Adipocyte (in vitro differentiated cells): Measurements from ENCODE around the gene NEK1.
A peak's percentile ranks its signal among the peaks of the same experiment; 100 is the strongest.
"Not testable (repeated sequence)": the region's sequence is repeated elsewhere in the genome, so short reads cannot be mapped to it uniquely, and the experiment has no call there.

ENCODE experiments used
- DNase-seq: peaks from one replicate; pipeline ENCODE4 v3.0.0-alpha.2; 2015; ENCODE audit warnings: low read depth
- H3K27me3 ChIP-seq: replicated peaks from 2 replicates; pipeline ENCODE4 v1.7.0; 2013; ENCODE audit warnings: mild to moderate bottlenecking, low read length, moderate library complexity; ENCODE audit not compliant: control insufficient read depth, insufficient read depth
- H3K36me3 ChIP-seq: 2 replicates; pipeline ENCODE4 v1.7.0; 2013; ENCODE audit warnings: low read length, mild to moderate bottlenecking, moderate library complexity; ENCODE audit not compliant: control insufficient read depth, insufficient read depth, severe bottlenecking
- H3K4me1 ChIP-seq: 2 replicates; pipeline ENCODE4 v1.7.0; 2013; ENCODE audit warnings: mild to moderate bottlenecking, low read length, moderate library complexity; ENCODE audit not compliant: control insufficient read depth, insufficient read depth
- H3K4me3 ChIP-seq: 2 replicates; pipeline ENCODE4 v1.7.0; 2013; ENCODE audit warnings: mild to moderate bottlenecking, low read length, moderate library complexity
- H3K9ac ChIP-seq: 2 replicates; pipeline ENCODE4 v1.7.0; 2013; ENCODE audit warnings: mild to moderate bottlenecking, low read length, moderate library complexity
- H3K9me3 ChIP-seq: 2 replicates; pipeline ENCODE4 v1.7.0; 2013; ENCODE audit warnings: mild to moderate bottlenecking, low read length, moderate library complexity; ENCODE audit not compliant: control insufficient read depth

The NEK1 gene

DNA sequence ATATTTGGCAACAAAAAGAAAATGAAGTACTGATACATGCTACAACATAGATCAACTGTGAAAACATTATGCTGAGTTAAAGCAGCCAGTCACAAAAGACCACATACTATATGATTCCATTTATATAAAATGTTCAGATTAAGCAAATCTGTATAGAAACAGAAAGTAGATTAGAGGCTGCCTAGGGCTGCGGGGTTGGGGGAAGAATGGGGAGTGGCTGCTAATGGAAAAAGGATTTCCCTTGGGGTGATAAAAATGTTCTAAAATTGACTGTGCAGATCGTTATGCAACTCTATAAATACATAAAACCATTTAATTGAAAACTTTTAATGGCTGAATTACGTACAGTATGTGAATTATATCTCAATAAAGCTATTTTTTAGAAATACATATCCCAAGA lies 46.8 kb downstream of the NEK1 start:
- no peaks in the 10 kb centered on the region for H3K9me3 ChIP-seq

DNA sequence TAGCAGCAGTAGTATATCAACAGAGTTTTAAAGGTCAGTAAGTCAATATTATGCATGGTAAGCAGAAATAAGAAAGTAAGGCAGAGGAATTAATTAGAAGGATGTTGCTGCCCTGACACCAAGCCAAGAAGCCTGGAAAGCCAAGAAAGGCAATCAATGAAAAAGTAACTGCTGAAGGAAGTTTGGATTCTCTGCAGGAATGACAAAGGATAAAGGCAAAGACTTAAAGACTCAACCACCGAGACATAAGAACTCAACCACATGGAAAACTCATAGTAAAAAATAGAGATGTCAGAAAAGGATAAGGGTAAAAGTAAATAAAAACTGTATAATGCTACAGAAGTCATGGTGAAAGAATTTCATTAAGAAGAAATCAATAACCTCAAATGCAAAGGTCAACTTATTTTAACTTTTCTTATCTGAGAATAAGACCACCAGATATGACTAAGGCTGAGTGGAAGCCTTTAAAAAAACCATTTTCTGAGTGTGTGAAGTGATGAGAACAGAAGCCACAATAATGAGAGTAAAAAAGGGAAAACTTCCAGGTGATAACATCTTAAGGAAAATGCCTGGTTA lies 55.2 kb downstream of the NEK1 start:
- no peak for DNase-seq

More for the DNA sequence above, 46.8 kb downstream of the NEK1 start:
- Histone ChIP-seq H3K27me3 (no peaks in the 10 kb centered on the region), H3K36me3 (peaks cover 14% of the 10 kb centered on the region), H3K9ac (peak overlapping the region; percentile 68), H3K4me3 (peak overlapping the region; percentile 67), H3K4me1 (peaks cover 15% of the 10 kb centered on the region)
- DNase-seq = no peak

DNA sequence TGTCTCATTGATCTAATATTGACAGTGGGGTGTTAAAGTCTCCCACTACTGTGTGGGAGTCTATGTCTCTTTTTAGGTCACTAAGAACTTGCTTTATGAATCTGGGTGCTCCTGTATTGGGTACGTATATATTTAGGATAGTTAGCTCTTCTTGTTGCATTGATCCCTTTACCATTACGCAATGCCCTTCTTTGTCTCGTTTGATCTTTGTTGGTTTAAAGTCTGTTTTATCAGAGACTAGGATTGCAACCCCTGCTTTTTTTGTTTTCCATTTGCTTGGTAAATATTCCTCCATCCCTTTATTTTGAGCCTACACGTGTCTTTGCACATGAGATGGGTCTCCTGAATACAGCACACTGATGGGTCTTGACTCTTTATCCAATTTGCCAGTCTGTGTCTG lies 65.8 kb downstream of the NEK1 start:
- DNase-seq, H3K4me1 ChIP-seq, H3K27me3 ChIP-seq, H3K4me3 ChIP-seq, H3K9me3 ChIP-seq, H3K9ac ChIP-seq: not testable (repeated sequence)
- peaks cover 11% of the 10 kb centered on the region for H3K36me3 ChIP-seq

More for the DNA sequence above, 55.2 kb downstream of the NEK1 start:
- Histone ChIP-seq H3K9ac (no peak overlapping the region), H3K9me3 (peaks cover 6% of the 10 kb centered on the region), H3K4me3 (no peak overlapping the region), H3K27me3 (no peaks in the 10 kb centered on the region), H3K4me1 (peaks cover 2% of the 10 kb centered on the region), H3K36me3 (peaks cover 71% of the 10 kb centered on the region)

DNA sequence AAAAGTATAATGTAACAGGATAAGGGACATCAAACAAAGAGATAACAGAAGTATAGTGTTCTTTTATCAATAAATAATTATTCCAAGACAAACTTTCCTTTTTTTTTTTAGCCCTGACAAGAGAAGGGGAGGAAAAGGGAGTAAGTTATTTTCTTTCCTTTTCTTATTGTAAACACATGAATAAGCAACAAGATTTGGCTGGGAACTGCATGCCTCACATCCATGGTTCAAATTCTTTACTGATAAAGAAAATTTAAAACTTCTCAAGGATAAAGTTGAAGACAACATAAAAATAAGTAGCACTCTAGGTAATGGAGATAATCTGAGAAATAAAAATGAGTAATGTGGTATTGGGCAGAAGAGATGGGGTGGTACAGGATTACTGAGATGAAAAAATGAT lies 71.6 kb downstream of the NEK1 start:
- no peak overlapping the region for H3K4me3 ChIP-seq
- H3K9ac ChIP-seq = no peak overlapping the region
- no peaks in the 10 kb centered on the region for H3K36me3 ChIP-seq
- peaks cover 10% of the 10 kb centered on the region for H3K4me1 ChIP-seq
- H3K9me3 ChIP-seq = no peaks in the 10 kb centered on the region
- H3K27me3 ChIP-seq = no peaks in the 10 kb centered on the region
- peak; percentile 10 for DNase-seq

DNA sequence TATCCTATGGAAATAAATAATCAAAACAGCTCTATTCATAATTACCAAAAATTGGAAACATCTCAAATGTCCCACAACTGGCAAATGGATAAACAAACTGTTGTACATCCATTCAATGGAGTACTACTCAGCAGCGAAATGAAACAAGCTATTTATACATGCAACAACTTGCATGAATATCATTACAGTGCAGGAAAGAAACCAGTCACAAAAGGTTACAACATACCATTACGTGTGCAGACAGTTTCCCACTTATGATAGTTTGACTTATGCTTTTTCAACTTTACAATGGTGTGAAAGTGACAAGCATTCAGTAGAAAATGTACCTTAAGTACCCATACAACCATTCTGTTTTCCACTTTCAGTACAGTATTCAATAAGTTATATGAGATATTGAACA lies 82.3 kb downstream of the NEK1 start:
- Histone ChIP-seq H3K9ac (no peak overlapping the region), H3K4me1 (no peaks in the 10 kb centered on the region), H3K27me3 (no peaks in the 10 kb centered on the region), H3K9me3 (no peaks in the 10 kb centered on the region), H3K4me3 (no peak overlapping the region), H3K36me3 (peaks cover 58% of the 10 kb centered on the region)
- no peak for DNase-seq

DNA sequence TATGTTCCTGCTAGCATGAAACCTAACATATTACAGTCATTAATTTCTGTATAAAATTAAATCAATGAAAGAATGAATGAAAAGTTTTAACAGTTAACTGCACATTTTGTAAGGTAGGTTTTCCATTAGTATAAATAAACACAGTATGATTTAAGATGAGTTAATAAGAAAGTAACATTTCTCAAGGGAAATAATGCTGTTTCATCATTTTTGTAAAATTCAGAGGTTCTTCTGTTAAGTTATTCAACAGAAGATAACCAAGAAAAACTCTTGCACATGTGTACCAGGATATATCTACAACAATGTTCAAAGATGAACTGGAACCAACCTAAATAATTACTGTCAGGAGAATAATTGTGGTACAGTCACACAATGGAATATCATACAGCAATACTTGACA lies 88.6 kb downstream of the NEK1 start:
- Histone ChIP-seq H3K4me1 (no peaks in the 10 kb centered on the region), H3K36me3 (peaks cover 22% of the 10 kb centered on the region), H3K9me3 (no peaks in the 10 kb centered on the region), H3K4me3 (no peak overlapping the region), H3K27me3 (no peaks in the 10 kb centered on the region), H3K9ac (no peak overlapping the region)
- no peak for DNase-seq

DNA sequence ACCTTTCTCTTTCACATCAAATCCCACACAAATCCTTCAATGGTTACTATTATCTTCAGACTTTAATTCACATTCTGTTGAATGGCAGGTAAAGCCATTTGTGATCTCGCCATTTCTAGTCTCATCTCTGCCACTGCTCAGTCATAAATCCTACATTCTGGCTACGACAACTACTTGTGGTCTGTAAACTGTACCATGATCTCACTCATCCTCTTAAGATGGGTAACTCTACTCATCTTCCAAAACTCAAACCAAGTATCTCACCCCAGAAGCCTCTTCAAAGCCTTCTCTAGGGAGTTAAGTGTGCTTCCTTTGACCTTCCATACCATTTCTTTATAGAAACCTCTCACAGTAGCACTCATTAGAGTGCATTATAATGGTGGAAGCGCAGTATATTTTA lies 101.8 kb downstream of the NEK1 start:
- no peak overlapping the region for H3K4me3 ChIP-seq
- no peaks in the 10 kb centered on the region for H3K9me3 ChIP-seq
- peaks cover 22% of the 10 kb centered on the region for H3K36me3 ChIP-seq
- no peak overlapping the region for H3K9ac ChIP-seq
- no peak for DNase-seq
- H3K27me3 ChIP-seq = no peaks in the 10 kb centered on the region
- H3K4me1 ChIP-seq = no peaks in the 10 kb centered on the region

DNA sequence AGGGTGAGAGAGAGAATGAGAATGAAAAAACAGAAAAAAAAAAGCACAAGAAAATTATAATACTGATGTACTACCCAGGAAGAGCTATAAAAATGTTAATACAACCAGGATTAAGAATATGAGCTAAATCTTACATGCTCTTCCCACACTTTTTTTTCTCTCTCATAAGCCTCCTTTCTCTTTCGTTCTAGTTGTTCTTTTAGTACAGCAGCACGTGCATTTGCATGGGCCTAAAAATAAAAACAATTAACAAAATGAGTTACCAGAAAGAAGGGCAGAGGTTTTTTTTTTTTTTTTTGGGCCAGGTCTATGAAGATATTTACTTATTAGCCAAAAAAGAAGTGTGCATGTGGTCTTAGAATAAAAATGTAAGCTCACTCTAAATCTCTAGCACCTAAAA lies 105.5 kb downstream of the NEK1 start:
- no peaks in the 10 kb centered on the region for H3K27me3 ChIP-seq
- no peaks in the 10 kb centered on the region for H3K4me1 ChIP-seq
- DNase-seq = no peak

DNA sequence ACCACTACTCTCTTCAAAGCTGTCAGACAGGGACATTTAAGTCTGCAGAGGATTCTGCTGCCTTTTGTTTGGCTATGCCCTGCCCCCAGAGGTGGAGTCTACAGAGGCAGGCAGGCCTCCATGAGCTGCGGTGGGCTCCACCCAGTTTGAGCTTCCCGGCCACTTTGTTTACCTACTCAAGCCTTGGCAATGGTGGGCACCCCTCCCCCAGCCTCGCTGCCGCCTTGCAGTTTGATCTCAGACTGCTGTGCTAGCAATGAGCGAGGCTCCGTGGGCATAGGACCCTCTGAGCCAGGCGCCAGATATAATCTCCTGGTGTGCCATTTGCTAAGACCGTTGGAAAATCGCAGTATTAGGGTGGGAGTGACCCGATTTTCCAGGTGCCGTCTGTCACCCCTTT lies 112.5 kb downstream of the NEK1 start:
- peaks cover 16% of the 10 kb centered on the region for H3K9me3 ChIP-seq
- H3K27me3 ChIP-seq, DNase-seq, H3K9ac ChIP-seq, H3K4me3 ChIP-seq, H3K4me1 ChIP-seq: not testable (repeated sequence)
- H3K36me3 ChIP-seq = peaks cover 25% of the 10 kb centered on the region

More for the DNA sequence above, 105.5 kb downstream of the NEK1 start:
- no peak overlapping the region for H3K4me3 ChIP-seq
- peaks cover 50% of the 10 kb centered on the region for H3K36me3 ChIP-seq
- H3K9ac ChIP-seq = no peak overlapping the region
- peaks cover 12% of the 10 kb centered on the region for H3K9me3 ChIP-seq

DNA sequence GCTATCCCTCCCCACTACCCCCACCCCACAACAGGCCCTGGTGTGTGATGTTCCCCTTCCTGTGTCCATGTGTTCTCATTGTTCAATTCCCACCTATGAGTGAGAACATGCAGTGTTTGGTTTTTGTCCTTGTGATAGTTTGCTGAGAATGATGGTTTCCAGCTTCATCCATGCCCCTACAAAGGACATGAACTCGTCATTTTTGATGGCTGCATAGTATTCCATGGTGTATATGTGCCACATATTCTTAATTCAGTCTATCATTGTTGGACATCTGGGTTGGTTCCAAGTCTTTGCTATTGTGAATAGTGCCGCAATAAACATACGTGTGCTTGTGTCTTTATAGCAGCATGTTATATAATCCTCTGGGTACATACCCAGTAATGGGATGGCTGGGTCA lies 118.1 kb downstream of the NEK1 start:
- H3K9me3 ChIP-seq, H3K4me3 ChIP-seq, H3K27me3 ChIP-seq, H3K9ac ChIP-seq, H3K36me3 ChIP-seq, DNase-seq, H3K4me1 ChIP-seq: not testable (repeated sequence)

DNA sequence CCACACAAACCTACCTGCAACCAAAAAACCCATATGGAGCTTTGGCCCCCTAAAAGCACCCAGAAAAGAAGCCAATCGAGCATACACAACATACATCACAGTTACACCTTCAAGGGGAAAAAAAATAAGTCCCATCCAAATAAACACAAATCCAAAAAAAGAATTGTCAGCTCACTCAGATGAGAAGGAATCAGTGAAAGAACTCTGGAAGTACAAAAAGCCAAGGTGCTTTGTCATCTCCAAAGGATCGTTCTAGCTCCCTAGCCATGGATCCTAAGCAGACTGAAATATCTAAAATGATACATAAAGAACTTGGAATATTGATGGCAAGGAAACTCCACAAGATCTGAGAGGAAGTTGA lies 119.2 kb downstream of the NEK1 start:
- H3K9me3 ChIP-seq = peaks cover 9% of the 10 kb centered on the region

DNA sequence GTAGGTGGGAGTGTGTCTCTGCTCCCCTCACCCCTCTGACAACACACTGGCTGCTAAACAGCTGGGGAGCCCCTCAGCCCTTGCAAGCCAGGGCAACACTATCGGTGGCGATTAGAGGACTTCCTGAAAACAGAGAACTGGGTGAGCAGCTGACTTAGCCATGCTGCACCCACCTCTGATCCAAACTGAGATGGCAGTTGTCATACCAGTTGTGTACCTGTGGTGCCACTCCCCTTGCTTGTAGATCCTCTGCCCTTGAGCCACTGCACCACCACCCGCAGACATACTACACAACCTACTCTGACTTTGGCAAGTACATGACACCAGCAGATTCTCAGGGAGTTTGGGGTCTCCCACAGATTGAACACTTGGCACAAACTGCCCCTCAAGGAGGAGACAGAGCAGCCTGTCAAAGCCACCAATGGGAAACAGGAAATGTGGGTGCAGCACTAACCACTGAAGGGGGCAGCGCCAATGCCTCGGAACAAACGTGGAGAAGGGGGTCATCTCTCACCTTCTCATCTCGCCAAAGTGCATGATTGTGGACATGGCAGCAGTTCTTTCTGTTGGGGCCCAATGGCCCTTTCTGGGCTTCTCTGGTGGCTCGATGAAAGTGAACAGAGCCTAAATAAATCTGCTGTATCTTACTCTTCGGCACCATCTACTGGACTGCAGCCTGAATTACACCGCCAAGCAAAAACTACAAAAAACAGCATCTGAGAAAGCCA lies 119.8 kb downstream of the NEK1 start:
- H3K9me3 ChIP-seq = peaks cover 9% of the 10 kb centered on the region
- no peaks in the 10 kb centered on the region for H3K27me3 ChIP-seq
- H3K4me1 ChIP-seq = no peaks in the 10 kb centered on the region
- no peak overlapping the region for H3K4me3 ChIP-seq
- DNase-seq = peak; percentile 71
- no peak overlapping the region for H3K9ac ChIP-seq
- H3K36me3 ChIP-seq = peaks cover 3% of the 10 kb centered on the region

More for the DNA sequence above, 119.2 kb downstream of the NEK1 start:
- peak; percentile 9 for DNase-seq
- Histone ChIP-seq H3K27me3 (no peaks in the 10 kb centered on the region), H3K4me3 (no peak overlapping the region), H3K36me3 (peaks cover 3% of the 10 kb centered on the region), H3K4me1 (no peaks in the 10 kb centered on the region), H3K9ac (no peak overlapping the region)
